HepG2 (cell line): ENCODE results near the gene MTMR3. TPM values are rescaled to one million over a fixed set of nuclear protein-coding genes. Genes with fewer than 3 reads are reported as not detected.

Experiments
- ARHGAP35 ChIP-seq: sonication (generic); formaldehyde crosslinking; IDR thresholded peaks from 2 replicates; pipeline ENCODE4 v1.9.0; 2022; ENCODE audit warnings: mild to moderate bottlenecking, inconsistent platforms, moderate library complexity, missing genetic modification reagents, borderline replicate concordance
- ATF7 ChIP-seq, 2 experiments: fragments of 450-650 bp in 1 of 2; sonication (generic) in 1 of 2; formaldehyde crosslinking in 1 of 2; IDR thresholded peaks; 2 replicates each; pipeline versions ENCODE4 v1.4.0 to v1.6.1; 2016 to 2020; ENCODE audit warnings: antibody characterized with exemption in 1 of 2, mild to moderate bottlenecking in 1 of 2, missing genetic modification reagents in 1 of 2
- ATM ChIP-seq: fragments of 450-650 bp; IDR thresholded peaks from 2 replicates; pipeline ENCODE4 v1.7.1; 2017; ENCODE audit warnings: mild to moderate bottlenecking, borderline replicate concordance
- CEBPB ChIP-seq: IDR thresholded peaks from 2 replicates; pipeline ENCODE4 v1.6.1; 2011; ENCODE audit warnings: low read depth, low read length, improper control_type of control experiment, borderline replicate concordance
- CENPX ChIP-seq: sonication (generic); formaldehyde crosslinking; IDR thresholded peaks from 2 replicates; pipeline ENCODE4 v1.9.0; 2021; ENCODE audit warnings: mild to moderate bottlenecking, missing genetic modification reagents, moderate library complexity
- DR1 ChIP-seq: sonication (generic); formaldehyde crosslinking; IDR thresholded peaks from 2 replicates; pipeline ENCODE4 v1.8.0; 2021; ENCODE audit warnings: mild to moderate bottlenecking, missing genetic modification reagents, inconsistent platforms
- GABPB1 ChIP-seq: IDR thresholded peaks from 2 replicates; pipeline ENCODE4 v1.6.1; 2016; ENCODE audit warnings: mild to moderate bottlenecking, missing genetic modification reagents, moderate library complexity, missing compliant biosample characterization
- HNF4A ChIP-seq: sonication (generic); formaldehyde crosslinking; IDR thresholded peaks from 2 replicates; pipeline ENCODE4 v1.4.0; 2020; ENCODE audit warnings: missing genetic modification reagents
- HOXA9 ChIP-seq: sonication (generic); formaldehyde crosslinking; IDR thresholded peaks from 2 replicates; pipeline ENCODE4 v1.8.1; 2022; ENCODE audit warnings: missing genetic modification reagents, mild to moderate bottlenecking, moderate library complexity, borderline replicate concordance
- JUNB ChIP-seq: sonication (generic); formaldehyde crosslinking; IDR thresholded peaks from 2 replicates; pipeline ENCODE4 v1.8.0; 2022; ENCODE audit warnings: missing genetic modification reagents, mild to moderate bottlenecking, borderline replicate concordance
- MAFF ChIP-seq: IDR thresholded peaks from 2 replicates; pipeline ENCODE4 v1.6.1; 2011; ENCODE audit warnings: low read depth, low read length, improper control_type of control experiment
- MBNL3 ChIP-seq: fragments of 250-450 bp; sonication (Bioruptor Pico); conservative IDR thresholded peaks from 2 replicates; pipeline ENCODE4 v1.8.0; 2022; ENCODE audit warnings: mild to moderate bottlenecking, inconsistent platforms
- MEF2D ChIP-seq: sonication (generic); formaldehyde crosslinking; IDR thresholded peaks from 2 replicates; pipeline ENCODE4 v1.5.1; 2020; ENCODE audit warnings: mild to moderate bottlenecking, missing genetic modification reagents
- NR2F6 ChIP-seq, 2 experiments: IDR thresholded peaks; 2 replicates each; pipeline ENCODE4 v1.6.1; 2016; ENCODE audit warnings: antibody characterized with exemption in 1 of 2, mild to moderate bottlenecking in 1 of 2
- RBM39 ChIP-seq: fragments of 200-400 bp; formaldehyde crosslinking; IDR thresholded peaks from one replicate; pipeline ENCODE4 v1.6.1; 2018; ENCODE audit warnings: antibody characterized with exemption, mild to moderate bottlenecking, low read depth, low read length; ENCODE audit not compliant: poor library complexity, severe bottlenecking
- REXO4 ChIP-seq: sonication (generic); formaldehyde crosslinking; IDR thresholded peaks from 2 replicates; pipeline ENCODE4 v1.8.0; 2022; ENCODE audit warnings: missing genetic modification reagents, mild to moderate bottlenecking, borderline replicate concordance
- SRSF1 ChIP-seq: fragments of 200-400 bp; formaldehyde crosslinking; optimal IDR thresholded peaks from 2 replicates; pipeline ENCODE3; 2017; ENCODE audit warnings: mild to moderate bottlenecking, low read depth, low read length, moderate library complexity
- THAP11 ChIP-seq: IDR thresholded peaks from 2 replicates; pipeline ENCODE4 v1.6.1; 2016; ENCODE audit warnings: missing biosample characterization, missing genetic modification reagents
- ZFAT ChIP-seq: sonication (generic); formaldehyde crosslinking; conservative IDR thresholded peaks from 2 replicates; pipeline ENCODE4 v1.8.1; 2023; ENCODE audit warnings: missing genetic modification reagents, inconsistent platforms
- ZNF256 ChIP-seq: sonication (generic); formaldehyde crosslinking; conservative IDR thresholded peaks from 2 replicates; pipeline ENCODE4 v1.4.0; 2020; ENCODE audit warnings: missing genetic modification reagents
- ZNF484 ChIP-seq: sonication (generic); formaldehyde crosslinking; IDR thresholded peaks from 2 replicates; pipeline ENCODE4 v1.5.1; 2020; ENCODE audit warnings: mild to moderate bottlenecking, low read depth, missing genetic modification reagents, borderline replicate concordance
- ZNF703 ChIP-seq: sonication (generic); formaldehyde crosslinking; IDR thresholded peaks from 2 replicates; pipeline ENCODE4 v1.5.1; 2020; ENCODE audit warnings: missing genetic modification reagents, mild to moderate bottlenecking, moderate library complexity, borderline replicate concordance
- ZNF737 ChIP-seq: sonication (generic); formaldehyde crosslinking; IDR thresholded peaks from 2 replicates; pipeline ENCODE4 v1.5.0; 2020; ENCODE audit warnings: missing genetic modification reagents, mild to moderate bottlenecking, borderline replicate concordance
- polyA plus RNA-seq, 8 experiments: library from polyadenylated mRNA; depleted of rRNA in 3 of 8; stranded (reverse) in 7 of 8; unstranded in 1 of 8; fragments of >200 nt; fragmentation: Illumina TruSeq in 4 of 8; extraction: Trizol in 4 of 8; gene quantifications; 2 replicates each; pipeline versions ENCODE4 v1.2.1 to v1.2.3, GENCODE V29; 2011 to 2016; ENCODE audit warnings: low read depth in 4 of 8, missing spikeins in 1 of 8, mixed read lengths in 1 of 8; ENCODE audit not compliant: insufficient read depth in 1 of 8
- total RNA-seq, 5 experiments: library from RNA; depleted of rRNA; stranded (reverse); fragments of >200 nt; fragmentation: Illumina TruSeq; extraction: Trizol; gene quantifications; 2 replicates each; pipeline ENCODE4 v1.2.3, GENCODE V29; 2016; ENCODE audit warnings: low read depth in 1 of 5
- TF ChIP-seq, protein P1 (sequence below): fragments of 450-650 bp; IDR thresholded peaks from 2 replicates; pipeline ENCODE4 v1.6.1; 2017; ENCODE audit warnings: mild to moderate bottlenecking

Gene MTMR3
- total and polyA plus RNA-seq, 2 of the 13 experiments (the other 11 are each of a cell fraction or from before 2014, with no cell fraction given): 12.6 to 24.8 TPM

DNA sequence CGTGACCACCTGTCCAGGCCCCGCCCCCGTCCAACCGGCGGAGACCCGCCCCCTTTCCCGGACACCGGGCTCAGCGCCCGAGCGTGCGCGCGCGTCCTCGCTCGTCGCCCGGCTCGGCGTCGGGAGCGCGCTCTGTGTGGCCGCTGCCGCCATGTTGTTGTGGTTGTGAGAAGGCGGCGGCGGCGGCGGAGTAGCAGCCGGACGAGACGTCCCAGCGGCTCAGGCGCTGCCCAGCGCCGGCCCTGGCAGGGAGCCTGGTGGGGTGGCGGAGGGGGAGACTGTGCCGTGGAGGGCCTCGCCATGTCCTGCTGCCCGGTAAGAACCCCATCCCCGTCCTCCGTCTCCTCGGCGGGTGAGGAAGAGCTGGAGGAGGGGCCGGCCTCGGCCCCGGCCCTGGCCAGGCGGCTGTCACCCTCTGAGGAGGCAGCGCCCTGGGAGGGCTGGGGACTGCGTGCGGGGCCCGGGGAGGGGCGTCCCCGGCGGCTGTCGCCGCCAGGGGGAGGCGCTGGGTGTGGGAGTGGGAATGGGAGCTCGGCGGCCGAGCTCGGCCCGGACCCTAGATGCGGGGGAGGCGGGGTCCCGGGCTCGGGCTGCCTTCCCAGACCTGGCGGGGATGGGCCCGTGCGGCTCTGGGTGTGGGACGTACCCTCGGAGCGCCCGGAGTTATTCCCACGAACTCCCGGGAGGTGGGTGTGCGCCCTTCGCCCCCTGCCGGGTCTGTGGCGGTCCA is at the start of gene MTMR3 (continued):
- TF ChIP-seq, protein P1, sequence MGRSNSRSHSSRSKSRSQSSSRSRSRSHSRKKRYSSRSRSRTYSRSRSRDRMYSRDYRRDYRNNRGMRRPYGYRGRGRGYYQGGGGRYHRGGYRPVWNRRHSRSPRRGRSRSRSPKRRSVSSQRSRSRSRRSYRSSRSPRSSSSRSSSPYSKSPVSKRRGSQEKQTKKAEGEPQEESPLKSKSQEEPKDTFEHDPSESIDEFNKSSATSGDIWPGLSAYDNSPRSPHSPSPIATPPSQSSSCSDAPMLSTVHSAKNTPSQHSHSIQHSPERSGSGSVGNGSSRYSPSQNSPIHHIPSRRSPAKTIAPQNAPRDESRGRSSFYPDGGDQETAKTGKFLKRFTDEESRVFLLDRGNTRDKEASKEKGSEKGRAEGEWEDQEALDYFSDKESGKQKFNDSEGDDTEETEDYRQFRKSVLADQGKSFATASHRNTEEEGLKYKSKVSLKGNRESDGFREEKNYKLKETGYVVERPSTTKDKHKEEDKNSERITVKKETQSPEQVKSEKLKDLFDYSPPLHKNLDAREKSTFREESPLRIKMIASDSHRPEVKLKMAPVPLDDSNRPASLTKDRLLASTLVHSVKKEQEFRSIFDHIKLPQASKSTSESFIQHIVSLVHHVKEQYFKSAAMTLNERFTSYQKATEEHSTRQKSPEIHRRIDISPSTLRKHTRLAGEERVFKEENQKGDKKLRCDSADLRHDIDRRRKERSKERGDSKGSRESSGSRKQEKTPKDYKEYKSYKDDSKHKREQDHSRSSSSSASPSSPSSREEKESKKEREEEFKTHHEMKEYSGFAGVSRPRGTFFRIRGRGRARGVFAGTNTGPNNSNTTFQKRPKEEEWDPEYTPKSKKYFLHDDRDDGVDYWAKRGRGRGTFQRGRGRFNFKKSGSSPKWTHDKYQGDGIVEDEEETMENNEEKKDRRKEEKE: no peak
- TF ChIP-seq HOXA9 (CRISPR knock-in tag) (no peak; the same call in 1 of the 2 replicates), RBM39 (peak; percentile 52), MBNL3 (CRISPR knock-in tag) (no peak), NR2F6 (IDR thresholded peaks at IDR 0.05) (no peak), NR2F6 (CRISPR knock-in tag; IDR thresholded peaks at IDR 0.05) (peak; percentile 75; the same call in 1 of the 2 replicates), THAP11 (CRISPR knock-in tag) (no peak; the same call in 1 of the 2 replicates), ZNF256 (no peak), ZNF737 (CRISPR knock-in tag) (no peak), HNF4A (CRISPR knock-in tag) (no peak), JUNB (CRISPR knock-in tag) (no peak), CEBPB (no peak), MEF2D (CRISPR knock-in tag) (0 out of 2 replicates have a peak, but pooled peaks have one; percentile 8), DR1 (no peak), ATF7 (IDR thresholded peaks at IDR 0.05) (no peak), ATF7 (CRISPR knock-in tag; IDR thresholded peaks at IDR 0.05) (no peak), SRSF1 (peak; percentile 57), ZNF484 (CRISPR knock-in tag) (no peak), ARHGAP35 (no peak), MAFF (no peak), REXO4 (CRISPR knock-in tag) (no peak), ZFAT (0 out of 2 replicates have a peak, but pooled peaks have one; percentile 5), ZNF703 (0 out of 2 replicates have a peak, but pooled peaks have one; percentile 47), CENPX (no peak), ATM (no peak), GABPB1 (CRISPR knock-in tag) (peak; percentile 75; the same call in 1 of the 2 replicates)
